Activated T-helper 1 cell treated with Interleukin-2 at 50 U/mL for 16 hours (primary cell): ENCODE data around the gene SRL.
A peak's percentile ranks its signal among the peaks of the same experiment; 100 is the strongest.

Experiments used
- DNase-seq: peaks from one replicate; pipeline ENCODE4 v3.0.0-alpha.2; 2020; ENCODE audit warnings: low read depth

The SRL gene

DNA sequence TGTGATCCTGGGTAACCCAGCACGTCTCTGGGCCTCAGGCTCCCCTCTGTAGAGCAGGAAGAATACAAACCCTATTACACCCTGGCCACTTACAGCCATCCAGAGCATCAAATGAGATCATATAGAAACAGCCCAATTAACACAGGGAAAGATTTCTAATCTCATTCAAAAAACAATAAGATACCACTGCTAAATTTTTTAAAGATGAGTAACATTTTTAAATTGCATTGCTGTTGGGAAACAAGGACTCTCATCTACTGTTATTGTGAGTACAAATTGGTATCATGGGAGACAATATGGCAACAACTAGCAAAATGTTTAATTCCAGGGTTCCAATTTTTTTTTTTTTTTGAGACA is 41.1 kb downstream of the SRL start:
- DNase-seq = no peak

DNA sequence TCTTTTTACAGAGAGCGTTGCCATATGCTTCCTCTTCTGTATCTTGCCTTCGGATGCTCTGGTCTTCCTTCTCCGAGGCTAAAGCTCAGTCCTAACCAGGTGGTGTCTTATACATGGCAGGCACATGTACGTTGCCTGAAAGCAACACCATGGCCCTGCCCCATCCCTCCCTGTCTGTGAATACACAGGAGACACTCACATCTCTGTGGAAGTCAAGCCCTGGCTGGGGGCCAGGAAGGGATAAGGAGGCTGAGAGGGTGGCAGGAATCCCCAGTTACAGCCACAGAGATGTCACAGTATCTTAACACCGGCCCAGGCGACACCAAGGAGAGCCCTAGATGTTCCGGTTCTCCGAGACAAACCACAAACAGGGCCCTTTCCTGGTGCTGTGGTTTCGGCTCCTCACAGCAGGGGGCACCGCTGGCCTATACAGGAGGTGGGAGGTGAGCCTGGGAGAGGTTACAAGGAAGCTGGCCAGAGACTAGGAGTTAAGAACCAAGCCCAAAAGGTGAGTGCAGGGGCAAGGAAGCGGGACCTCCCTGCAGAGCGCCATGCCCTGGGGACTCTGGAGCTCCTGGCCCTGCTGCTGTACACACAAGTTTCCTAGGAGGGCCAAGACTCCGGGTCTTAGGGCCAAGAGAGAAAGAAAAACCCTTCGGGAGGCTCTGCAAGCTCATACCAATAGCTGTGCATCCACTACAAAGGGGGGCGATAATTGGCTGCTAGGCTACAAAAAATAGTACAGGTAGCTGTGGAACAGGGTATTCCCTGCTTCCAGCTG is 41.7 kb downstream of the SRL start:
- DNase-seq = no peak

- no peak for DNase-seq
Observed at GRCh38 chr16:4198816-4199215, 43.1 kb downstream of the SRL start.

DNA sequence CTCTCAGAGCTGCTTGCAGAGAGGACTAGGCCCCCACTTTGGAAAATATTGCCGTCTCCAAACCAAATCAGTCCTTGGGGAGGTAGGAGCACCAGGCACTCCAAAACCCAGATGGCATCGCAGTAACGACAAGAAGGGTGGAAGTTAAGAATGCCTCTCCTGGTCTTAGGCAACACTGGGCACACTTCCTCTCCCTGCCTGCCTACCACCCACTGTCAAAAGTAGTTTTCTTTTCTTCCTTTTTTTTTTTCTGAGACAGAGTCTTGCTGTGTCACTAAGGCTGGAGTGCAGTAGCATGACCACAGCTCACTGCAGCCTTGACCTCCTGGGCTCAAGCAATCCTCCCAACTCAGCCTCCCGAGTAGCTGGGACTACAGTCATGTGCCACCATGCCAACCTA is 47.2 kb downstream of the SRL start:
- no peak for DNase-seq

DNA sequence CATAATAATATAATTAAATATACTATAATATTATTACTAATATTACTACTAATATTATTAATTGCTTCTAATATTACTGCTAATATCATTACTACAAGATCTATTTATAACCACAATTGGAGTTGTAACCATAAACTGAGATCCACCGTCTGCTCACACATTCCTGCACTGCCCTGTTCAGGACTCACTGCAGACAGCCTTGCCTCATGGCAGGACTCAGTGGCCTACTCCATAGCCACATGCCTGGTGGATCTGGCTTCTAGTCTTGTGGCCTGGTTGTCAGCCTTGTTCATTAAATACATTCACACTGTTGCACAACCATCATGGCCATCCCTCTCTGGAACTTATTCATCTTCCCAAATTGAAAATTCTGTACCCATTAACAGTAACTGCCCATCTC is 48.0 kb downstream of the SRL start:
- DNase-seq = no peak

DNA sequence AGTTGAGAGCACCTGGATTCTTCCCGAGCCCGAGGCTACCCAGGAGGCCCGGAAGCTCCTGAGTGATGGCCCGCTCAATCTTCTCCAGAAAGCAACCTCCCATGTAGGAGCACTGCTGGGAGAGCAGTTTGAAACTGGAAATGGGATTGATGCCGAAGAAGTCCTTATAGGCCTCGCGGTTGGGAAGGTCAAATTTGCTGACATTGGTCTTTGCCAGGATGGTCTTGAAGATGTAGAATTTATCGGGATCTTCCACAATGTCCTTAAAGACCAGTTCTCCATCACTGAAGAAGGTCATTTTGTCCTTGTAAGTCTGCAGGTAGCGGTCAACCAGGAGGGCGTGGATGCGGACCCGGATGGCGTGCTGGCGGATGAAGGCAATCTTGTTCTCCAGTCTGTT is 49.7 kb downstream of the SRL start:
- no peak for DNase-seq

GRCh38 chr16:4190712-4191333 is 51.1 kb downstream of the SRL start:
- no peak for DNase-seq

DNA sequence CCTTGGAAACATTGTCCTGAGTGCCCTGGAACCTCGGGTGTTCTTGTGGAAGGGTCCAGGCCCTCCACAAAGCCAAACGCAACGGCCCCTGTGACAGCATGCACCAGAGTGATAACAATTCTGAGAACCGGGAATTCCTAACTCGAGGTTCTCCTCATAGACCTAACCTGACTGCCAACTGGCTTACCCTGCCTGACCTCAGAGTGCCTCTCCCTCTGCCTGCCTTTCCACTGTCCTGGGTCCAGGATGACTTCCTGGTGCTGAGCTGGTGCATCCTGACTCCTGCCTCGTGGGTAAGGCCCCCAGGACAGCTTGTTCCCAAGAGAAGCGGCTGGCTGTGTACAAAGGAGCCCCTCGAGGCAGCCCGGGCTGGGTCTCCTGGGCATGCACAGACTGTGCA is 51.8 kb downstream of the SRL start:
- no peak for DNase-seq

DNA sequence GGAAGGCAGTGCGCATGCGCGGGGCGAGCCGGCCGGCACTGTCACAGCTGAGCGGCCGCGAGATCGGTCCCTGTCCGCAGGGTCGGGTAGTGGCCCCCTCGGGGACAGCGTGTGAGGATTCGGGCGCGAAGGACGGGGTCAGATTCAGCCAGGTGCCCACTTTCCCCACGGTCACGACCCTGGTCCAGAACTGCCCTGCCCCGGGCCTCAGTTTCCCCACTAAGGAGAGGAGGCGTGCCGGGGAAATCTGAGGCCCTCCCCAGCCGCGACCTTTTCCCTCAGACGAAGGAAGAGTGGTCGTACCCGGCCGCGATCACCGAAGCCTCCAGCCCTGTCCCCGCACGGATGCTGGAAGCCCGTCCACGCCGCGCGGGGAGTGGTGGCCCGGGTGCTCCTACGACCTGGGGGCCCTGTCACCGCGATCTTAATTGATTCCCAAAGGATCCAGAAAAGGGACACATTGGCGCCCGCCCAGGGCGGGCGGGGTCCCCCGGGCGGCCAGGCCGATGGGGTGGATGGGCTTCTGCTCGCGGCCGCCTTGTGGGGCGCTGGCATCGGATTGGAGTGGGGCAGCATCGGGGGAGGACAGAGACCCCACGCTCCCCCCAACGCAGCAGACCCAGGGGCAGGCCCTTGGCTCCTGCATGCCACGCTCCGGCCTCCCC is 57.7 kb downstream of the SRL start:
- no peak for DNase-seq

- peak; percentile 73 for DNase-seq
Observed at GRCh38 chr16:4183237-4184037, 58.4 kb downstream of the SRL start.

DNA sequence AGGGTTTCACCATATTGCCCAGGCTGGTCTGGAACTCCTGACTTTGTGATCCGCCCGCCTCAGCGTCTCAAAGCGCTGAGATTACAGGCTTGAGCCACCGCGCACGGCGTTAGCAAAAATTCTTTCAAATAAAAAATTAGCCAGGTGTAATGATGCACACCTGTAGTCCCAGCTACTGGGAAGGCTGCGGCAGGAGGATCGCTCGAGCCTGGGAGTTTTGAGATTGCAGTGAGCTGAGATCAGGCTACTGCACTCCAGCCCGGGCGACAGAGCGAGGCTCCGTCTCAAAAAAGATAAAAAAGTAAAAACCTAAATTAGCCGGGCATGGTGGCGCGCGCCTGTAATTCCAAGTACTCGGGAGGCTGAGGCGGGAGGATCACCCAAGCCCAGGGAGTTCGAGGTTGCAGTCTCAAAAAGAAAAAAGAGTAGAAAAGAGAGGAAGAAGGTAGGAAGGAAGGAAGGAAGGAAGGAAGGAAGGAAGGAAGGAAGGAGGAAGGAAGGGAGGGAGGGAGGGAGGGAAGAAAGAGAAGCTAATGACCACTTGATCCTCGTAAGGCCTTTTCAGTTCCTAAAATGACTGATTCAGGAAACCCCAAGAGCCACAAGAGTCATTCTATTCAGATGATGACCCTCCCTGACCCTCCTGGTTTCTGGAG is 59.2 kb downstream of the SRL start:
- DNase-seq = no peak

DNA sequence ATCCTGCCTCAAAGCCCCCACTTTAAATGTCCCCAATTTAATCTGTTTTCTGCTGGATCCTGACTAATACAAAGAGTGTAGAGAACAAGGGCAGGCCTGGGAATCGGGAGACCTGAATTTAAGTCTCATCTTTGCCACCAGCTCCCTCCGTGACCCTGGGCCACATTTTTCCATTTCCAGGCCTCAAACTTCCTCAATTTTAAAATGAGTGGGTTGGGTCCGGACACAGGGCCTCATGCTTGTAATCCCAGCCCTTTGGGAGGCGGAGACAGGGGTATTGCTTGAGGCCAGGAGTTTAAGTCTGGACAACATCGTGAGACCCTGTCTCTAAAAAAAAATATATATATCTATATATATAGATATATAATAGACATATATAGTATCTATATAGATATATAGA is 61.4 kb downstream of the SRL start:
- no peak for DNase-seq

DNA sequence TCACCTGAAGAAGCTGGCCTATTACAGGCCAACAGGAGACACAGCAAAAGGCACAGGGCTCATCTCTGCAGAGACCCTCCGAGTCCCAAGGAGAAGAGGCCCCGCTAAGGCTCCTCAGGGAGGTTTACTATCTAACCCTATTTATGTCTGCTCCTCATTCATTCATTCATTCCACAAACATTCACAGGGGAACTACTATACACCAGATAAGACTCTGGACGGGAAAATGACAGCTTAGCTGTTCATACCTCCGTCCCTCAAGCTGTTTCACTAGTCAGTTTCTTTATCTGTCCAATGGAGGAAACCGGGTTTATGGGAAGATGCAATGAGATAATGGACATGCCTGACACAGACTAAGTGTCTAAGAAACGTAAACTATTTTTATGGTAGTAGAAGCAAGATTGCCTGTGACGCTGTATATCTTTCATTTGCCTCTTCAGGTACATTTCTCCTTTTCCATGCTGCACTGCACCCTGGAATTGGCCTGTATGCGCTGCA is 62.1 kb downstream of the SRL start:
- DNase-seq = no peak

- no peak for DNase-seq
Observed at GRCh38 chr16:4179020-4179419, 62.9 kb downstream of the SRL start.

- DNase-seq = no peak
Observed at GRCh38 chr16:4178468-4179010, 63.3 kb downstream of the SRL start.

DNA sequence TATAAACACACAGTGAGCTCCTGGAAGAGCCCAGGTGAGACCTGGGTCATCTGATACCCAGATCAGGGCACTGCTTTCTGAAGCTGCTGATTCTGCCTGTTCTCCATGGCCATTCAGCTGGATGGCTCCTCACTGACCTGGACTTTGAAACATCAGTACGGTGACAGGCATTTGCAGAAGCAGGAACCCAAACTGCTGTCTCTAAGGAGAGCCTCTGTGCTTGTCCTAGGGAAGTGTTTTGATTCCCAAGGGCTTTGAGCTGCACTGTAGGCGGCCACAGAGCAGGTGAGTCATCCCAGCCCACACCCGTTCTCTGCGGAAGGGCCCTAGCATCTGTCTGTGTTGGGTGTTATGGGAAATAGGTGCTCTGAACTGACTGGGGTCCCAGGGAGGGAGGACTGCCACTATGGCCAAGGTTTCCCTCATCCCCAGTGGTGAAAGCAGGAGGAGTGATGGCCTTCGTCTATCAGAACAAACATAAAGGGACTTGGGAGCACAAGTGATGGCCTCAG is 64.9 kb downstream of the SRL start:
- DNase-seq = no peak

GRCh38 chr16:4175849-4176248 is 66.0 kb downstream of the SRL start:
- no peak for DNase-seq

DNA sequence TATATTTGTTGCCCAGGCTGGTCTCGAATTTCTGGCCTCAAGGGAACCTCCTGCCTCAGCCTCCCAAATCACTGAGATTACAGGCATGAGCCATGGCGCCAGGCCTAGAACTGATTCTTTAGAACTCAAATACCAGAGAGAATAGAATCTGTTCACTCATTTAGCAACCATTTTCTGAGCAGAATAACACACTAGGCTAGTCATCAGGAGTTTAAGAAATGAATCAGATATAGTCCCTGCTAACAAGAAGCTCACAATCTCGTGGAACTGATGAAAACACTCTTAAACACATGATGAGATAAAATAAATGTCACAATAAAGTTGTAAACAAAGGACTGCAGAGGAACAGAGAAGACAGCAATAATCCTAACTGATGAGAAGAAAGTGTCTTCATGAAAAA is 69.8 kb downstream of the SRL start:
- DNase-seq = no peak

DNA sequence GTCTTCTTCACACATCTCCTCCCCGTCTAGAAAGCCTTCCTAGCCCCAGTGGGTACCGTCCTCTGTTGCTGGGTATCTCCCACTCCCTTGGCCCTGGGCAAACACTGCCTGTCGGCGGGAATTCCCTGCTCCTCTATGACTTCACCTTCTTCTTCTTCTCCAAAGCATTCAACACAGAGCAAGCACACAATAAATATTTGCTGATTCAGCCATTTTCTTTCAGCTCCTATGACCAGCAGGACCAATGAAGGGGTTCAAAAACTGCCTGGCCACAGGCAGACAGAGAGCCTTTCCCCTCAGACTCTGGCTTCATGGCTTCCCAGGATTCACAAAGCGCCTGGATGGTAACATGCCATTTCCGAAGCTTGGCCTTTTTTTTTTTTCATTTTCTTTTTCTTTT is 72.5 kb downstream of the SRL start:
- DNase-seq = no peak

DNA sequence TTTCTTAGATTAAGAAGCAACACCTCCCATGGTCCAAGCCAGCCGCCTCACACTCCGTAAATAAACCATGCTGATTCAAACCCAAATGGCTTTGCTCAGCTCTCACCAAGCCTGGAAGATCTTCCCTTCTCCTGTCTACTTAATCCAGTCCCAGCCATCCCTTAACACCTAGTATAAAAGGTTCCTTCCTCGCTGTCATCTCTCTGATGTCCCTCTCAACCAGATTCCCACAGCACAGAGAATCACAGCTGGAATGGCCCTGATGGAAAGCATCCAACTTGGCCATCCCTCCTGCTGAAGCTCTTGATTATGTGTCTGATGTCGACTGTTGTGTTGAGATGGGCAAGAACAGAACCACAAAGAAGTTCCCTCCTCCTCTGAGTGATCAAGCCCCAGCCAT is 75.1 kb downstream of the SRL start:
- no peak for DNase-seq

DNA sequence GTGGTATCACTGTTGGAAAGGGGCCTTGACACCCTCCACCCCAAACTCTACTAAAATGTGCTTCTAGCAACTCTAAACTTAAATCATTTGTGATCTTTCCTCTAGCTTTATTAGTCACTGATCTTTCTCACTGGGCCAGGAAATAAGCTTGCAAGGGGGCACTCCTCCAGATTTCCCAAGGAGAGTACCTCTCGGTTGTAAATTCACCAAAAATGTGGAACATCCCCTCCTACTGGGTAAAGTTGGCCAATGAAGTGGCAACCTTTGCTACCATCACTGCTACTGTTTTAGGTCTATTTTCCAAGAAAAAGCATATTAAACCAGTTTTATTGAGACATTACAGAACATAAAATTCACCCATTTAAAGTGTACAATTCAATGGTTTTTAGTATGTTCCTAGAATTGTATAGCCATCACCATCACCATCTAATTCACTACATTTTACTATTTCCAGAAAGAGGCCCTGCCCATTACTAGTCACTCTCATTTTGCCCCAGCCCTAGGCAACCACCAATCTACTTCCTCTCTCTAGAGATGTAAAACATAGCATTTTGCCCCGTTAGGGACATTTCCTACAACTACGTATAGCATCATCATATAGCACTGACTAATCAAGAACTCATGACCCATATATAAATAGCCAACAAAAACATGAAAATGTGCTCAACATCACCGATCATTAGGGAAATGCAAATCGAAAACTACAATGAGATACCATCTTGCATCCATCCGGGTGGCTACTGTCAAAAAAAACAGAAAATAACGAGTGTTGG is 81.0 kb downstream of the SRL start:
- no peak for DNase-seq
